K562 (cell line): ENCODE results near the gene GAD1. TPM values are rescaled to one million over a fixed set of nuclear protein-coding genes. Genes with fewer than 3 reads are reported as not detected.

Experiments
- ATF3 ChIP-seq, 2 experiments: fragments of 450-650 bp in 1 of 2; sonication (generic) in 1 of 2; formaldehyde crosslinking in 1 of 2; IDR thresholded peaks in 1 of 2; conservative IDR thresholded peaks in 1 of 2; 2 replicates each; pipeline versions ENCODE4 v1.6.1 to v1.8.1; 2016 to 2023; ENCODE audit warnings: mild to moderate bottlenecking in 2 of 2, moderate library complexity in 2 of 2, inconsistent platforms in 1 of 2, missing genetic modification reagents in 1 of 2
- ATF6 ChIP-seq: sonication (generic); formaldehyde crosslinking; IDR thresholded peaks from 2 replicates; pipeline ENCODE4 v1.4.0; 2020; ENCODE audit warnings: mild to moderate bottlenecking, missing genetic modification reagents
- CC2D1A ChIP-seq: fragments of 450-650 bp; IDR thresholded peaks from 2 replicates; pipeline ENCODE4 v1.6.1; 2017; ENCODE audit warnings: mild to moderate bottlenecking
- CREM ChIP-seq: IDR thresholded peaks from 2 replicates; pipeline ENCODE4 v1.6.1; 2014; ENCODE audit warnings: antibody characterized with exemption, low read depth
- CTBP1 ChIP-seq: fragments of 450-650 bp; IDR thresholded peaks from 2 replicates; pipeline ENCODE4 v1.6.1; 2016; ENCODE audit warnings: borderline replicate concordance
- GTF2E2 ChIP-seq: fragments of 200-800 bp; sonication (Bioruptor generic); IDR thresholded peaks from 2 replicates; pipeline ENCODE4 v1.6.1; 2016; ENCODE audit warnings: missing genetic modification characterization, missing compliant biosample characterization
- KDM4B ChIP-seq, 2 experiments: fragments of 450-650 bp in 1 of 2; sonication (generic) in 1 of 2; IDR thresholded peaks; 2 replicates each; pipeline ENCODE4 v1.6.1; 2016 to 2017; ENCODE audit warnings: borderline replicate concordance in 2 of 2, antibody characterized with exemption in 1 of 2, low read depth in 1 of 2, mild to moderate bottlenecking in 1 of 2
- MTA3 ChIP-seq: fragments of 450-650 bp; formaldehyde crosslinking; IDR thresholded peaks from 2 replicates; pipeline ENCODE4 v1.6.1; 2017; ENCODE audit warnings: mild to moderate bottlenecking, borderline replicate concordance
- NFXL1 ChIP-seq: fragments of 450-650 bp; formaldehyde crosslinking; IDR thresholded peaks from 2 replicates; pipeline ENCODE4 v1.4.0; 2021; ENCODE audit warnings: mild to moderate bottlenecking
- NR2C2 ChIP-seq, 2 experiments: fragments of 200-800 bp in 1 of 2; sonication (Bioruptor generic) in 1 of 2; sonication (generic) in 1 of 2; formaldehyde crosslinking in 1 of 2; IDR thresholded peaks; 2 replicates each; pipeline versions ENCODE4 v1.6.1 to v1.8.0; 2016 to 2022; ENCODE audit warnings: mild to moderate bottlenecking in 1 of 2, missing compliant biosample characterization in 1 of 2, missing genetic modification characterization in 1 of 2, missing genetic modification reagents in 1 of 2
- OTX1 ChIP-seq: fragments of 450-650 bp; formaldehyde crosslinking; IDR thresholded peaks from 2 replicates; pipeline ENCODE4 v1.4.0; 2022; ENCODE audit warnings: mild to moderate bottlenecking
- RB1 ChIP-seq: fragments of 450-650 bp; IDR thresholded peaks from 2 replicates; pipeline ENCODE4 v1.6.1; 2017; ENCODE audit warnings: low read depth, mild to moderate bottlenecking
- RBBP5 ChIP-seq: fragments of 200-600 bp; sonication (generic); IDR thresholded peaks from 2 replicates; pipeline ENCODE4 v1.6.1; 2012; ENCODE audit warnings: borderline replicate concordance, mild to moderate bottlenecking, low read length, control low read depth, inconsistent platforms; ENCODE audit not compliant: insufficient read depth, poor library complexity, severe bottlenecking
- RNF219 ChIP-seq: fragments of 250-450 bp; sonication (Bioruptor Pico); IDR thresholded peaks from 2 replicates; pipeline ENCODE4 v1.5.0; 2022; ENCODE audit warnings: mild to moderate bottlenecking
- SIX5 ChIP-seq, 2 experiments: IDR thresholded peaks; 2 replicates each; pipeline ENCODE4 v1.6.1; 2011; ENCODE audit warnings: low read length in 2 of 2, borderline replicate concordance in 1 of 2, low read depth in 1 of 2, mild to moderate bottlenecking in 1 of 2, moderate library complexity in 1 of 2; ENCODE audit not compliant: insufficient read depth in 1 of 2
- SMARCA4 ChIP-seq: fragments of 450-650 bp; IDR thresholded peaks from 2 replicates; pipeline ENCODE4 v1.6.1; 2016
- SMC3 ChIP-seq: conservative IDR thresholded peaks from 2 replicates; pipeline ENCODE4 v1.6.1; 2011; ENCODE audit warnings: low read depth, low read length, improper control_type of control experiment; ENCODE audit not compliant: insufficient read depth
- TAF7 ChIP-seq: fragments of 450-650 bp; IDR thresholded peaks from 2 replicates; pipeline ENCODE4 v1.6.1; 2016; ENCODE audit warnings: missing genetic modification characterization, missing compliant biosample characterization
- XRCC5 ChIP-seq: fragments of 200-400 bp; formaldehyde crosslinking; IDR thresholded peaks from 2 replicates; pipeline ENCODE4 v1.6.1; 2017; ENCODE audit warnings: low read depth, mild to moderate bottlenecking, low read length
- ZFP30 ChIP-seq: fragments of 250-450 bp; sonication (Bioruptor Pico); IDR thresholded peaks from 2 replicates; pipeline ENCODE4 v1.8.0; 2022; ENCODE audit warnings: moderate library complexity, mild to moderate bottlenecking, inconsistent platforms, borderline replicate concordance
- ZNF695 ChIP-seq: fragments of 450-650 bp; formaldehyde crosslinking; IDR thresholded peaks from 2 replicates; pipeline ENCODE4 v1.4.0; 2020; ENCODE audit warnings: mild to moderate bottlenecking, moderate library complexity
- polyA plus RNA-seq, 8 experiments: library from polyadenylated mRNA; depleted of rRNA in 4 of 8; stranded (reverse) in 5 of 8; unstranded in 3 of 8; fragments of >200 nt; fragmentation: Nextera tagmentation in 2 of 8; fragmentation: Illumina TruSeq in 1 of 8; extraction: Ambion mirVana in 2 of 8; extraction: Trizol in 1 of 8; gene quantifications; 2 replicates each; pipeline versions ENCODE4 v1.2.1 to v1.2.3, GENCODE V29; 2011 to 2014; ENCODE audit warnings: inconsistent platforms in 1 of 8, missing spikeins in 1 of 8
- total RNA-seq, 7 experiments: library from RNA; depleted of rRNA in 6 of 7; stranded (reverse); fragments of >200 nt in 6 of 7; fragmentation: Illumina TruSeq in 2 of 7; extraction: Trizol in 2 of 7; gene quantifications; 2 replicates each; pipeline versions ENCODE4 v1.2.1 to v1.2.3, GENCODE V29; 2011 to 2021; ENCODE audit warnings: low replicate concordance in 1 of 7

Gene GAD1
- total and polyA plus RNA-seq, 9 of the 15 experiments (the other 6 are each of a cell fraction or from before 2014, with no cell fraction given), result 2.7 to 29.1 (median 15.7) TPM

- TF ChIP-seq SMC3 (peak; percentile 83), RNF219 (no peak), GTF2E2 (tag) (peak; percentile 66; the same call in 1 of the 2 replicates), MTA3 (peak; percentile 51; the same call in 1 of the 2 replicates), RB1 (peak; percentile 51; the same call in 1 of the 2 replicates), XRCC5 (peak; percentile 81; the same call in 1 of the 2 replicates), NFXL1 (CRISPR knock-in tag) (no peak), ATF3 (IDR thresholded peaks at IDR 0.05) (no peak), ATF3 (CRISPR knock-in tag; conservative IDR thresholded peaks at IDR 0.05) (0 out of 2 replicates have a peak, but pooled peaks have one; percentile 62), TAF7 (tag) (no peak), ZFP30 (CRISPR knock-in tag) (no peak), SMARCA4 (peak; percentile 64; the same call in 1 of the 2 replicates), RBBP5 (no peak), ATF6 (0 out of 2 replicates have a peak, but pooled peaks have one; percentile 48), ZNF695 (CRISPR knock-in tag) (peak; percentile 45; the same call in 1 of the 2 replicates), KDM4B (IDR thresholded peaks at IDR 0.05; ENCODE audit: borderline replicate concordance in 2 of 2, low read depth in 1 of 2) (no peak), SIX5 (IDR thresholded peaks at IDR 0.05; ENCODE audit: borderline replicate concordance in 1 of 2, insufficient read depth in 1 of 2, low read depth in 1 of 2, low read length in 2 of 2) (0 out of 4 replicates have a peak, but pooled peaks of 1 of the 2 experiments have one; percentile 6), CREM (peak; percentile 65), CC2D1A (peak; percentile 56; the same call in 1 of the 2 replicates), CTBP1 (no peak), NR2C2 (CRISPR knock-in tag; IDR thresholded peaks at IDR 0.05) (no peak), NR2C2 (tag; IDR thresholded peaks at IDR 0.05) (peak; percentile 65), OTX1 (CRISPR knock-in tag) (peak; percentile 76)
Measured at GRCh38 chr2:170873035-170873692, 56.5 kb downstream of the GAD1 start (continued).
